ENCODE measurements around the gene DTNBP1.

DTNBP1 gene

DNA sequence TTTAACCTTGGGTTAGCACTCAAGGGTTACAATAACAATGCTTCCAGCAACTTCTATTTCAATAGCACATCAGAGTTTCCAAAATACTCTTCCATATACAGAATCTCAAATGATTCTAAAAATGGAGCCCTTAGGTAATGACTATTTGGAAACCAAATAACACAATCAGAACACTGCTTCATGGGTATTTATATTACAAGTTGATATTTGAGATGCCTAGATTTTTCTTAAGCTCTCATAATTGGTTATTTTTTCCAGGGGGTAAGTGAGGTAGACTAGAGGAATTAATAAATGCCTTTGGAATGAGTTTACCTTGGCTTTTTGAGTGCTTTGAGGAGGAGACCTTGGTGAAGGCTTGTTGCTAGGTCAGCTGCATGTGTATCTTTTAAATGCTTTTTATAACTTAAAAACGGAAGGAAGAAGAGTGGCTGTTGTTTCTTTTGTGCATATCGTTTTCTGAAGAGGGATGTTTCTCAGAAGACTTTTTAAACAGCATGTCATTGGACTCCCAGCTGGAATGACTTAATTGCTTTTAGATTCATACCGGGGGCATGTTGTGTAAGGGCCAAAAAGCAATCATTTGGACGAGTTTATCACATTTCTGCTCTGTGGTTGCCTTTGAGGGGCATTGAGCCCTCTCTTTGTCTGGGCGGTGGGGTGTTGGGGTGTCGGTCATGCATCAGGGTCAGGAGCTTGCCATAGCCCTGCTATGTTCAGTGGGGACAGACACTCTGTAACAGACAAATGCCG, 186.0 kb downstream of the DTNBP1 start:
- no peak for DNase-seq

- no peak for DNase-seq
These were observed 187.0 kb downstream of the DTNBP1 start for GRCh38 chr6:15475872-15476271.

GRCh38 chr6:15475261-15475660, 187.6 kb downstream of the DTNBP1 start:
- DNase-seq: no peak

GRCh38 chr6:15474196-15474595, 188.6 kb downstream of the DTNBP1 start:
- DNase-seq: no peak

DNA sequence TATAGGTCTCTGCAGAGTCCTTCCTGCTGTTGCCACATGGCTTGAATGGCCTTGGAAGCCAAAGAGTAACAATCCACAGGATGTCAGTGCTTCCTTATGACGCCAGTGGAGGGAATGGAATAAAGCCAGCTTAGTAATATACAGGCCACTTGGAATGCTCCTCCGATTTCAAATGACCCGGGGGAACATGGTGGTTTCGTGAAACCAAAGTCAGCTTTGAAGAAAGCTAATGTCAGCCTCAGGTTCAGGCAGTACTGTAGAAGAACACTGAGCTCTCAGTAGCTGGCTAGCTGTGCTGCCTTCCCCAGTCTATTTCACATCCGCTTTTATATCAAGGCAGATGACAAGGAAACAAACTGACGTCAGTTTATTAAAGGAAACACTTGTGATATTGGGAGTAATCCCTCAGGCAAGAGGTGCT, 189.1 kb downstream of the DTNBP1 start:
- DNase-seq: no peak

GRCh38 chr6:15473174-15473573, 189.7 kb downstream of the DTNBP1 start:
- DNase-seq: no peak
